Astrocyte of the spinal cord (primary cell): Measurements from ENCODE around the gene GRID2IP.

Source experiments
- DNase-seq: peaks from one replicate; pipeline ENCODE4 v3.0.0; 2011; ENCODE audit warnings: low read depth, low spot score
- H3K4me3 ChIP-seq: 2 replicates; pipeline ENCODE4 v1.5.1; 2011; ENCODE audit warnings: low read depth, mild to moderate bottlenecking, low read length, moderate library complexity
- in situ Hi-C: cut with HindIII; loops from 2 replicates; pipeline ENCODE4 v1.10.0; 2017; ENCODE audit warnings: low sequenced_read_pairs
- TF ChIP-seq, protein P1 (sequence below): IDR thresholded peaks from 2 replicates; pipeline ENCODE4 v1.5.1; 2012; ENCODE audit warnings: low read depth, mild to moderate bottlenecking, low read length, inconsistent platforms

GRID2IP gene

DNA sequence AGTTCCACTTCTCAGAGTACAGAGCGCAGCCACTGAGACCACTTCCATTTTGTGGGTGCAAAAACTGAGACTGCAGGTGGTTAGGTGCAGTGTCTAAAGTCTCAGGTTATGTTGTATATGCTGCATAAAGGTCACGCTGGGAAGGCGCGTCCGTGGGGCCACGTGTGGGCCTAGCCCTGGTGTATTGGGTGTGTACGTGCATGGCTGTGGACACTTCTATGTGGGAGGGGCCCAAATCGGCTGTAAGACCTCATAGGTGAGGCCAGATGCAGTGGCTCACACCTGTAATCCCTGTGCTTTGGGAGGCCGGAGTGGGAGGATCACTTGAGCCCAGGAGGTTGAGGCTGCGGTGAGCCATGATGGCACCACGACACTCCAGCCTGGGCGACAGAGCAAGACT is 37.7 kb downstream of the GRID2IP start:
- DNase-seq: no peak
- in situ Hi-C loops: no loop called here
- TF ChIP-seq, protein P1, sequence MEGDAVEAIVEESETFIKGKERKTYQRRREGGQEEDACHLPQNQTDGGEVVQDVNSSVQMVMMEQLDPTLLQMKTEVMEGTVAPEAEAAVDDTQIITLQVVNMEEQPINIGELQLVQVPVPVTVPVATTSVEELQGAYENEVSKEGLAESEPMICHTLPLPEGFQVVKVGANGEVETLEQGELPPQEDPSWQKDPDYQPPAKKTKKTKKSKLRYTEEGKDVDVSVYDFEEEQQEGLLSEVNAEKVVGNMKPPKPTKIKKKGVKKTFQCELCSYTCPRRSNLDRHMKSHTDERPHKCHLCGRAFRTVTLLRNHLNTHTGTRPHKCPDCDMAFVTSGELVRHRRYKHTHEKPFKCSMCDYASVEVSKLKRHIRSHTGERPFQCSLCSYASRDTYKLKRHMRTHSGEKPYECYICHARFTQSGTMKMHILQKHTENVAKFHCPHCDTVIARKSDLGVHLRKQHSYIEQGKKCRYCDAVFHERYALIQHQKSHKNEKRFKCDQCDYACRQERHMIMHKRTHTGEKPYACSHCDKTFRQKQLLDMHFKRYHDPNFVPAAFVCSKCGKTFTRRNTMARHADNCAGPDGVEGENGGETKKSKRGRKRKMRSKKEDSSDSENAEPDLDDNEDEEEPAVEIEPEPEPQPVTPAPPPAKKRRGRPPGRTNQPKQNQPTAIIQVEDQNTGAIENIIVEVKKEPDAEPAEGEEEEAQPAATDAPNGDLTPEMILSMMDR: no peak
- H3K4me3 ChIP-seq: no peak overlapping the region

DNA sequence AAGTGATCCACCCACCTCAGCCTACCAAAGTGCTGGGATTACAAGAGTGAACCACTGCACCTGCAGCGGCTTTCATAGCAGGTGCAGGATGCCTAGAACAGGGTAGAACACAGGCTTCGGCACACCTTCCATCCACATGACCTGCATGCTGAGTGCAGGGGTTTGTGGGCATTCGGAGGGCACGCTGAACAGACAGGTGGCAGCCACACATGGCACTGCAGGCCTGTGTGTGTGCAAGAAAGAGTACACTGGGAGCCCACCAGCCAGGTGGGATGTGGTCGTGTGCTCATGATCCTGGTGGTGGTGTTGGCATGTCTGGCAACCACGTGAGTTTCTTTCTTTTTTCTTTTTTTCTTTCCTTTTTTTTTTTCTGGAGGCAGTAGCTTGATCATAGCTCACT is 38.4 kb downstream of the GRID2IP start:
- in situ Hi-C loops: no loop called here
- DNase-seq: no peak
- no peak overlapping the region for H3K4me3 ChIP-seq
- TF ChIP-seq, protein P1: no peak

DNA sequence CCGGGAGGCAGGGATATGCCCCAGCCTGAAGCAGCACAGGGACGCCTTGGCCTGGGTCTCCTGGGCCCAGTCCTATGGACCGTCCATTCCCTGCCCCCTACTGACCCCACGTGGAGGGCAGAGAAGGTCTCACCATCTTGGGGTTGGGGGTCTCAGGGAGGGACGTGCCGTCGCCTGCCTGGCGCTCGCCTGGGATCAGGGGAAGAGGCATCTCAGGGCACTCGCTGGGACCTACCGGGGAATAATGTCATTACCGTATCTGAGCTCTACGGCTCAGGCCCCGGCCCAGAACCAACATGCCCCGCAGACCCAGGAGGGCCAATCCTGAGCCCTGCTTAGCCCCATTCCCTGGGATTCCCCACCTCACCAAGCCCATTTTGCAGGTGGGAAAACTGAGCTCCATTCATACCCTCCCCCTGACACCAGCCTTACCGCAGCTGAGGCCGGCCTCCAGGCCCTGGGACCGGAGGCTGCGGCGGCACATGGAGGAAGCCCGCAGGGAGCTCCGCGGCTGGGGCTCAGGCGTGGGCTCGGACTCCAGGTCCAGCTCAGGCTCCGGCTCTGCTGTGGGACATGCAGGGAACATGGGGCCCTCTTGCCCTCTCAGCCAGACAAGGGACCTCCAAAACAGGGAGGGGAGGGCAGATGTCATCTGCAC is 40.7 kb downstream of the GRID2IP start:
- no peak overlapping the region for H3K4me3 ChIP-seq
- DNase-seq: no peak
- in situ Hi-C loops: no loop called here
- TF ChIP-seq, protein P1: no peak

DNA sequence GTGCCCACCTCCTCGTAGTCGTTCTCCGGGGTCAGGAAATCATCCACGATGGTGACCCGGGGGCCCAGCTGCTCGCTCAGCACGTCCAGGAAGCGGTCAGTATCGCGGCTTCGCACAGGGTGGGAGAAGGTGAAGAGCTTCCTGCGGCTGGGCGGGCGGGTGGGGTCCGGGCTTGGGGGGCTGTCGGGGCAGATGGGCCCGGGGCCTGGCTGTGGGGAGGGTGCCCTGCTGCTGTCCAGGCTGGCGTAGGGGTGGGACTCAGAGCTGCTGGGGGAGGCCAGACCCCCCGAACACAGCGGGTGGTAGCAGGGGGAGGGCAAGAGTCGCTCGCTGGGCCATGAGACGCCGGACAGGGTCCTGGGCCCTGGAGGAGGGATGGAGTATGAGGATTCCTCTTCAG is 42.3 kb downstream of the GRID2IP start:
- H3K4me3 ChIP-seq: no peak overlapping the region
- no peak for DNase-seq
- TF ChIP-seq, protein P1: no peak
- in situ Hi-C loops: no loop called here

DNA sequence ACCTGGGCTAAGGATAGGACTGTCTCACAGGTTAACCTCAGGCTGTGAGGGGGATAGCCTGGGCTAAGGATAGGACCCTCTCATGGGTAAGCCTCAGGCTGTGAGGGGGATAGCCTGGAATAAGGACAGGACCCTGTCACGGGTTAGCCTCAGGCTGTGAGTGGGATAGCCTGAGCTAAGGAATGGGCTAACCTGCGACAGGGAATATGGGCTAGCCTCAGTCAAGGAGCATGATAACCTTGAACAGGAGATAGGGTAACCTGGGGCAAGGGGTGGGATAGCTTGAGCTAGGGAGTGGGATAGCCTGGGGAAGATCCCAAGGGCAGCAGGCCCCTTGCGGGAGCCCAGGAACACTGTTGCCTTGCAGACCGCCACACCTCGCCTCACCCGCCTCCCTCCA is 42.7 kb downstream of the GRID2IP start:
- DNase-seq: no peak
- TF ChIP-seq, protein P1: no peak
- H3K4me3 ChIP-seq: no peak overlapping the region
- in situ Hi-C loops: no loop called here

DNA sequence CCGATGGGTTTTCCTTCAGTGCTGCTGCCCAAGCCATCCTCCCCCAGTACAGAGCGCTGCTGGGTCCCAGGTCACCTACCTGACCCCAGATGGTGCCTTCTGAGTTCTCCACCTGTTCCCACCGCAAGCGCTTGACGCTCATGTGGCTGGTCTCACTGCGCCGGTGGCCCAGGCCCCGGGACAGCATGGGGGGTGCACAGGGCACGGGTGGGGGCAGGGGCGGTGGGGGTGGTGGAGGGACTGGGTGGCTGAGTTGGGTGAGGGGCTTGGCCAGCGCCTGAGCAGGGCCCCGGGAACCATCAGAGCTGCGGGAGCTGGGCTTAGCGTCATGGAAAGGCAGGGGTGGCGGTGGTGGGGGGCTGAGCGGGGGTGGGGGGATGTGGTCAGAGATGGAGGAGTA is 43.4 kb downstream of the GRID2IP start:
- no peak for DNase-seq
- TF ChIP-seq, protein P1: no peak
- in situ Hi-C loops: no loop called here
- H3K4me3 ChIP-seq: no peak overlapping the region
